ENCODE measurements around the gene DGKG. TPM values are rescaled to one million over a fixed set of nuclear protein-coding genes. Genes with fewer than 3 reads are reported as not detected.
A peak's percentile ranks its signal among the peaks of the same experiment; 100 is the strongest.

DGKG gene
- polyA plus RNA-seq, 4 donors = 0.19 to 4.0 (median 0.92) TPM

DNA sequence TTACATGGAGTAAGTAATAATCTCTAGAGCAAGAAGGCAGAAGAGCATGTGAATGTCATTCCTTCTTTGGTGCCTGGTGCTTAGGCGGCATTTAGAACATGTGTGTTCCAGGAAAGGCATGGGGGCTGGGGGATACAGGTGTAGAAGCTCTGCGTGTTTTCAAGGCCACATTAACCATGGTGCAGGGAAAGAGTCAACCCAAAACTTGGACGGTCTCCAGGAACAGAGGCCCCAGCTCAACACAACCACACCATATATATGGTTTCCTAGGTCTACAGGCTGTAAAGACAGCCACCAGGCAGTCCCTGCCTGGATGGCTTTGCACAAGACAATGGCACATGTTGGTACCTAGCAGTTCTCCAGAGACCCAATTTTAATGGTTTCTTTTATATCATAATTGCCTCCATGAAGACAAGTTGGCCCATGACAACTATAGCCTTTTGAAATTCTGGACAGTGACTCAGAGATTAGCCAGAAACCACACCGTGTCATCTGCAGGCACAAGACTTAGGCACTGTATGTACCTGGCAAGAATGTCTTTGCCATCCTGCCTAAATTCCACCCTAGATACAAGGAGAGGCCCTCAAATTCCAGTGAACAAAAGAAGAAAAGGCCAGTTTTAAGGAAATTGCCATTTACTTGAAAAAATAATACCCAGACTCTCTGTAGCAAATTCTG lies 25.0 kb upstream of the DGKG start:
- H3K27ac ChIP-seq (ENCODE audit: low read depth in 1 of 3, low read length in 2 of 3) = no peak overlapping the region
- WGBS, 3 donors = 85 to 87% (median 87%) methylated on average over 4 of the region's 4 CpGs
- H3K9me3 ChIP-seq (ENCODE audit: control insufficient read depth in 2 of 2, insufficient read depth in 1 of 2, low read depth in 1 of 2, low read length in 1 of 2) = peaks cover 0 to 4% of the 10 kb centered on the region in 2 donors
- DNase-seq = no peak
- H3K4me1 ChIP-seq (ENCODE audit: control insufficient read depth in 3 of 3, insufficient read depth in 2 of 3, low read depth in 1 of 3, low read length in 2 of 3) = no peaks in the 10 kb centered on the region
- no peak overlapping the region for H3K4me3 ChIP-seq (ENCODE audit: low read depth in 1 of 3, low read length in 3 of 3)
- H3K36me3 ChIP-seq (ENCODE audit: control insufficient read depth in 3 of 3, insufficient read depth in 2 of 3, low read depth in 1 of 3, low read length in 3 of 3) = no peaks in the 10 kb centered on the region
- no peaks in the 10 kb centered on the region for H3K27me3 ChIP-seq (ENCODE audit: control insufficient read depth in 3 of 3, insufficient read depth in 3 of 3, low read length in 3 of 3)
- no peak for FAIRE-seq

DNA sequence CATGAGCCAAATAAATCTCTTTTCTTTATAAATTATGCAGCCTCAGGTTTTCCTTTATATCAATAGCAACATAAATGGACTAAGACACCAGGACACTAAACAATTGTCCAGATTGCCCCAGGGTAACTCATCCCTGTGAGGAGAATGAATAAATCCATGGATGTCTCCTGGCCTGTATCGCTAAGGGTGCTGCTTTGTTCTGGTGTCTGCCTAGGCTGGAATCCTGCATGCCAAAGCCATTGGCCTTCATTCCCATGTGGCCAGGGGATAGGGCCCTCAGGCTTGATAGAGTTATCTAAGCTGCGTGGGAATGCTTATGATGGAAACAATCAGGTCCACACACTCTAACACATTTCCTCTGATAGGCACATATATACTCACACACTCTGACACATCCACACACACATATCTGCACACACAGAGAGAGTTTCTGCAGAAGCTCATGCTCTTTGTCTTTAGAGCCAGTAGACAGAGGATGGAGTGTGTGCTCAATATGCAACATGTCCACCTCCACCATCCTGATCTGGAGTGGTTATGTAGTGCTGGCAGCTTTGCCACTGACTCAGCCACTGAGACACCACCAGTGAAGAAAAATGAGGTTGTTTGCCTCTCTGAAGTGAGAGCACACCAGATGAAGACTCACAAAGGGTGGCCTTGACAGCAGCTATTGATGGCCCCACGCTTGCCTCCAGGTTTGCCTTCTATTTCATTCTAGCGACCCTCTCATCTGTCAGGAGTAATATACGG lies 24.0 kb upstream of the DGKG start:
- 88 to 91% (median 91%) methylated on average over 5 of the region's 5 CpGs for WGBS, 3 donors
- FAIRE-seq (no peak), DNase-seq (no peak)
- H3K27me3 ChIP-seq (ENCODE audit: control insufficient read depth in 3 of 3, insufficient read depth in 3 of 3, low read length in 3 of 3) = no peaks in the 10 kb centered on the region
- H3K4me3 ChIP-seq (ENCODE audit: low read depth in 1 of 3, low read length in 3 of 3) = no peak overlapping the region
- H3K36me3 ChIP-seq (ENCODE audit: control insufficient read depth in 3 of 3, insufficient read depth in 2 of 3, low read depth in 1 of 3, low read length in 3 of 3) = no peaks in the 10 kb centered on the region
- H3K4me1 ChIP-seq (ENCODE audit: control insufficient read depth in 3 of 3, insufficient read depth in 2 of 3, low read depth in 1 of 3, low read length in 2 of 3) = no peaks in the 10 kb centered on the region
- peaks cover 0 to 13% of the 10 kb centered on the region in 2 donors for H3K9me3 ChIP-seq (ENCODE audit: control insufficient read depth in 2 of 2, insufficient read depth in 1 of 2, low read depth in 1 of 2, low read length in 1 of 2)
- no peak overlapping the region for H3K27ac ChIP-seq (ENCODE audit: low read depth in 1 of 3, low read length in 2 of 3)

DNA sequence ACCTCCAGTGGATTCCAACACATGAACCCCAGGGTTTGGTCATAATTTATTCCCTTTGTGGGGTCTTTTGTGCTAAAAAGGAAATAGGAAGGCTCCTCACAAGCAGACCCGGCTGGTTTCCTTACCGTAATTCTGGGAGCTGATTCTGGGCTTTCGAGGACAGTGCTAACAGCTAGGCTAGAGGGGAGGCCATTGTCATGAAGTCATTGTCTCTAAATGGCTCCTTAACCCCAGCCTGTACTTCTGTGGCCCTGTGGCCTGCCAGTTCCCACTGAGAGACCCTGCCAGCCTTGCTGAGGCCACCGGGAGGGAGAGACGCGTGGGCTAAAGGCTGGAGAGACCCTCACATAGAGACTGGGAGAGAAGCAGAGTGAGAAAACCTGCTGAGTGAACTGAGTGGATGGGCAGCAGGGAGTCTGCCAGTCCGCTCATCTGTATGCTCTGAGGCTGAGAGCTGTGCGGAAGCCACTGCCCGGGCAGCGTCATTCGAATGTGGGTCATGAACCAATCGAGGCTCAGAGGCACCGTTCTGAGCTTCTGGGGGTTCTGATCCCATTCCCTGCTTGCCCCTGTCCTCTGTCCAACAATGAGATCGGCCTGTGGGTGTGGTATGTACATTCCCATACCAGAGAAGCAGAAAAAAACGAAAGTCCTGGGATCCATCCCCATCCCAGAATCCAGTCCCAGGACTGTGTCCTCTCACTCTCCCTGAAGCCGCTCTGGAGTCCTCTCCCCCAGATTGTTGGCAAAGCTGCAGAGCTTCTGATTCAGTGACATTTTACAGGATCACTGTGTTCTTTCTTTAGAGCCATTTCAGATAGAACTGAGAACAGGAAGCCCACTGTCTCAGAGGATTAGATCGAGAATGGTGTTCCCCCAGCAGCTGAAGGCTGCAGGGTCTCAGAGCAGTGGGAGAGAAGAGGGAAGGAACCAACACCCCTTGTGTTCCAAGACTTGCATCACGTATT lies 21.3 kb upstream of the DGKG start:
- Histone ChIP-seq H3K36me3 (ENCODE audit: control insufficient read depth in 3 of 3, insufficient read depth in 2 of 3, low read depth in 1 of 3, low read length in 3 of 3) (no peaks in the 10 kb centered on the region), H3K27me3 (ENCODE audit: control insufficient read depth in 3 of 3, insufficient read depth in 3 of 3, low read length in 3 of 3) (no peaks in the 10 kb centered on the region), H3K27ac (ENCODE audit: low read depth in 1 of 3, low read length in 2 of 3) (peak overlapping the region in 2 of 3 donors; percentile 5 to 75), H3K4me3 (ENCODE audit: low read depth in 1 of 3, low read length in 3 of 3) (no peak overlapping the region), H3K4me1 (ENCODE audit: control insufficient read depth in 3 of 3, insufficient read depth in 2 of 3, low read depth in 1 of 3, low read length in 2 of 3) (no peaks in the 10 kb centered on the region), H3K9me3 (ENCODE audit: control insufficient read depth in 2 of 2, insufficient read depth in 1 of 2, low read depth in 1 of 2, low read length in 1 of 2) (peaks cover 0 to 23% of the 10 kb centered on the region in 2 donors)
- FAIRE-seq = no peak
- WGBS, 3 donors = 80 to 90% (median 81%) methylated on average over 17 to 18 of the region's 18 CpGs
- no peak for DNase-seq

GRCh38 chr3:186382217-186382885 lies 20.3 kb upstream of the DGKG start:
- DNase-seq (peak in 1 of 2 donors; percentile 20), FAIRE-seq (no peak)
- H3K4me1 ChIP-seq (ENCODE audit: control insufficient read depth in 3 of 3, insufficient read depth in 2 of 3, low read depth in 1 of 3, low read length in 2 of 3) = no peaks in the 10 kb centered on the region
- H3K36me3 ChIP-seq (ENCODE audit: control insufficient read depth in 3 of 3, insufficient read depth in 2 of 3, low read depth in 1 of 3, low read length in 3 of 3) = no peaks in the 10 kb centered on the region
- no peak overlapping the region for H3K4me3 ChIP-seq (ENCODE audit: low read depth in 1 of 3, low read length in 3 of 3)
- H3K9me3 ChIP-seq (ENCODE audit: control insufficient read depth in 2 of 2, insufficient read depth in 1 of 2, low read depth in 1 of 2, low read length in 1 of 2) = peaks cover 0 to 23% of the 10 kb centered on the region in 2 donors
- H3K27me3 ChIP-seq (ENCODE audit: control insufficient read depth in 3 of 3, insufficient read depth in 3 of 3, low read length in 3 of 3) = no peaks in the 10 kb centered on the region
- WGBS, 3 donors = 13 to 46% (median 19%) methylated on average over 6 of the region's 6 CpGs
- H3K27ac ChIP-seq (ENCODE audit: low read depth in 1 of 3, low read length in 2 of 3) = peak overlapping the region in 2 of 3 donors; percentile 42 to 75

DNA sequence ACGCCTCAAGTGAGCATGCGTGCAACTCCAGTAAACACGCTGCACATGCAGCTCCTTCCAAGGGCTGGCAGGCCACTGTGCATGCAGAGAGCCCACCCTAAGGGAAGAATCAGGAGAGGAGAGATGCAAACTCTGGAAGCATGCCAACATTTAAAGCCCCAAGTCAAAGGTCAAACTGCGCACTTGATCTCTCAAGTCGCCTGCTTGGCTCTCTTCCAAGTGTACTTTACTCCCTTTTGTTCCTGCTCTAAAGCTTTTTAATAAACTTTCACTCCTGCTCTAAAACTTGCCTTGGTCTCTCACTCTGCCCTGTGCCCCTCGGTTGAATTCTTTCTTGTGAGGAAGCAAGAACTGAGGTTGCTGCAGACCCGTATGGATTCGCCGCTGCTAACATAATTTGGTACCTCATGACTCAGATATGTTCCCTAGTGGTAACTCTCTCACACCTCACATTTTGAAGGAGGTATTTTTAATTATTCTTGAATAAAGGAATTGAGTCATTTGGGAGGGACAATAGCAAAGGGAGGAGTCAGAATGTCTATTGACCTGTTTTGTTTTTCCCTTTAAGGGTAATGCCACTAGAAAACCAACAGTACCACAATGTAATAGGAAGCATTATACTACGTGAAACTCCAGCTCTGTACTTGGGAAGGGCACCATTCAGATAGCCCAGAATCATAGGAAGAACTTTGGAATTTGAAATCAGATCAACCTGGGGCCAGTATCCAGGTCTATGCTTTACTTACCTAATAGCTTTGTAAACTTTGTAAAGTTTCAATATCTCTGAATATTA lies 19.6 kb upstream of the DGKG start:
- Histone ChIP-seq H3K27me3 (ENCODE audit: control insufficient read depth in 3 of 3, insufficient read depth in 3 of 3, low read length in 3 of 3) (no peaks in the 10 kb centered on the region), H3K4me3 (ENCODE audit: low read depth in 1 of 3, low read length in 3 of 3) (no peak overlapping the region), H3K9me3 (ENCODE audit: control insufficient read depth in 2 of 2, insufficient read depth in 1 of 2, low read depth in 1 of 2, low read length in 1 of 2) (peaks cover 0 to 23% of the 10 kb centered on the region in 2 donors), H3K4me1 (ENCODE audit: control insufficient read depth in 3 of 3, insufficient read depth in 2 of 3, low read depth in 1 of 3, low read length in 2 of 3) (peaks cover 0 to under 1% (median 0%) of the 10 kb centered on the region in 3 donors), H3K27ac (ENCODE audit: low read depth in 1 of 3, low read length in 2 of 3) (peak overlapping the region in 2 of 3 donors; percentile 62 to 64), H3K36me3 (ENCODE audit: control insufficient read depth in 3 of 3, insufficient read depth in 2 of 3, low read depth in 1 of 3, low read length in 3 of 3) (no peaks in the 10 kb centered on the region)
- DNase-seq = peak; percentile 30 to 93
- 18 to 52% (median 20%) methylated on average over 10 of the region's 10 CpGs for WGBS, 3 donors
- no peak for FAIRE-seq

GRCh38 chr3:186380622-186381380 lies 18.8 kb upstream of the DGKG start:
- DNase-seq (no peak), FAIRE-seq (no peak)
- Histone ChIP-seq H3K27me3 (ENCODE audit: control insufficient read depth in 3 of 3, insufficient read depth in 3 of 3, low read length in 3 of 3) (no peaks in the 10 kb centered on the region), H3K9me3 (ENCODE audit: control insufficient read depth in 2 of 2, insufficient read depth in 1 of 2, low read depth in 1 of 2, low read length in 1 of 2) (peaks cover 0 to 23% of the 10 kb centered on the region in 2 donors), H3K4me1 (ENCODE audit: control insufficient read depth in 3 of 3, insufficient read depth in 2 of 3, low read depth in 1 of 3, low read length in 2 of 3) (peaks cover 0 to 2% (median 0%) of the 10 kb centered on the region in 3 donors), H3K36me3 (ENCODE audit: control insufficient read depth in 3 of 3, insufficient read depth in 2 of 3, low read depth in 1 of 3, low read length in 3 of 3) (no peaks in the 10 kb centered on the region), H3K27ac (ENCODE audit: low read depth in 1 of 3, low read length in 2 of 3) (no peak overlapping the region), H3K4me3 (ENCODE audit: low read depth in 1 of 3, low read length in 3 of 3) (no peak overlapping the region)
- WGBS, 3 donors = 62 to 82% (median 69%) methylated on average over 8 of the region's 8 CpGs

- FAIRE-seq = no peak
- 46 to 62% (median 60%) methylated on average over 2 of the region's 2 CpGs for whole genome bisulfite sequencing, 3 donors
Measured at GRCh38 chr3:186375443-186375842, 13.4 kb upstream of the DGKG start.

More at GRCh38 chr3:186375443-186375842, 13.4 kb upstream of the DGKG start:
- peaks cover 0 to 6% of the 10 kb centered on the region in 2 donors for H3K9me3 ChIP-seq (ENCODE audit: control insufficient read depth in 2 of 2, insufficient read depth in 1 of 2, low read depth in 1 of 2, low read length in 1 of 2)
- H3K27ac ChIP-seq (ENCODE audit: low read depth in 1 of 3, low read length in 2 of 3) = no peak overlapping the region
- H3K36me3 ChIP-seq (ENCODE audit: control insufficient read depth in 3 of 3, insufficient read depth in 2 of 3, low read depth in 1 of 3, low read length in 3 of 3) = no peaks in the 10 kb centered on the region
- DNase-seq = no peak
- no peaks in the 10 kb centered on the region for H3K27me3 ChIP-seq (ENCODE audit: control insufficient read depth in 3 of 3, insufficient read depth in 3 of 3, low read length in 3 of 3)
- H3K4me3 ChIP-seq (ENCODE audit: low read depth in 1 of 3, low read length in 3 of 3) = no peak overlapping the region
- peaks cover 0 to 2% (median 0%) of the 10 kb centered on the region in 3 donors for H3K4me1 ChIP-seq (ENCODE audit: control insufficient read depth in 3 of 3, insufficient read depth in 2 of 3, low read depth in 1 of 3, low read length in 2 of 3)
